ENCODE results near the gene METTL17.
"Not testable (repeated sequence)": the region's sequence is repeated elsewhere in the genome, so short reads cannot be mapped to it uniquely, and the experiment has no call there.

Gene METTL17

DNA sequence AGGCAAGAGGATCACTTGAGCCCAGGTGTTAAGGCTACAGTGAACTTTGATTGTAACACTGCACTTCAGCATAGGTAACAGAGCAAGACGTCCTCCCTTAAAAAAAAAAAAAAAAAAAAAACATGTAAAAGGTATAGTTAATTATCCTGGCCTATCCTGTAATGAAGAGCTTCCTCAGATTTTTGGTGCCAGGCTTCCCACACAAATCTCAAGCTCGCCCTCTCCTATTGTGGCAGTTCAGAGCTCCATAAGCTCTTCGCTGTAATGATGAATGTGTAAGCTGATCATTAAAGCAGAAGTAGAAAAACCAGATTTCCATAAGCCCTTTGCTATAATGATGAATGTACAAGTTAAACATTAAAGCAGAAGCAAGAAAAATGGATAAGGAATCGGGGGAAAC is 7.3 kb downstream of the METTL17 start:
- DNase-seq: no peak

DNA sequence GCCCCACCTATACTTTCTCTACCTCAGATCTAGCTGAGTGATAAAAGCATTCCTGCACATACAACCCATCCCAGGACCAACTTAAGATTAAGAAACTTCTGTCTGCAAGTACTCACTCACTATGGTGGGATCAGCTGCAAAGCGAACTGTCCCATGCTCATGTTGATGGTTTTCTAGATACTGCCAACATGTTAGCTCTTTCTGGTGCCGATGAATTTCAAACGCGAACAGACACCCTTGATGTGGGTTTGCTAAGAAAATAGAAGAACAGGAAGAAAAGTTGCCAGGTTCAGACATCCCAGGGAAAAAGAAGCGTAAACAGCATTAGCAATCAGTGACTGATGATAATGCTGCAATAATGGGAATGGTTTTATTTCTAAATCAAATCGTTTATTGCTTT is 7.8 kb downstream of the METTL17 start:
- DNase-seq: no peak

DNA sequence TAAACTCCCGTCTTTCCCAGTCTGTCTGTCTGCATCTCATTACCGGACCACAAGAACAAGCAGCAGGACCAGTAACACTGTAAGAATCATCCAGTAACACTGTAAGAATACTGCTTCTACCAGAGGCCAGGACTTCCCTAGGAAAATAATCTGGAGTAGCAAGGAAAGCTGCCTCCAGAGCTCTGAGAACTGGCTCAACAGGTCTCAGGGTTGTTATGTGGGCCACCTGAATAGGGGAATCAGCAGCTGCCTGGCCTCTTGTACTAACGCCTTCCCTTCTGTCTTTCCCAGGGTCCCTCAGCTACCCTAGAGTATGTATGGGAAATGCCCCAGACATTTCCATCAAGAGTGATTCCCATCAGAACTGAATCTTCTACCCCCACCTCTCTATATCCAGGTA is 8.4 kb downstream of the METTL17 start:
- DNase-seq: no peak

DNA sequence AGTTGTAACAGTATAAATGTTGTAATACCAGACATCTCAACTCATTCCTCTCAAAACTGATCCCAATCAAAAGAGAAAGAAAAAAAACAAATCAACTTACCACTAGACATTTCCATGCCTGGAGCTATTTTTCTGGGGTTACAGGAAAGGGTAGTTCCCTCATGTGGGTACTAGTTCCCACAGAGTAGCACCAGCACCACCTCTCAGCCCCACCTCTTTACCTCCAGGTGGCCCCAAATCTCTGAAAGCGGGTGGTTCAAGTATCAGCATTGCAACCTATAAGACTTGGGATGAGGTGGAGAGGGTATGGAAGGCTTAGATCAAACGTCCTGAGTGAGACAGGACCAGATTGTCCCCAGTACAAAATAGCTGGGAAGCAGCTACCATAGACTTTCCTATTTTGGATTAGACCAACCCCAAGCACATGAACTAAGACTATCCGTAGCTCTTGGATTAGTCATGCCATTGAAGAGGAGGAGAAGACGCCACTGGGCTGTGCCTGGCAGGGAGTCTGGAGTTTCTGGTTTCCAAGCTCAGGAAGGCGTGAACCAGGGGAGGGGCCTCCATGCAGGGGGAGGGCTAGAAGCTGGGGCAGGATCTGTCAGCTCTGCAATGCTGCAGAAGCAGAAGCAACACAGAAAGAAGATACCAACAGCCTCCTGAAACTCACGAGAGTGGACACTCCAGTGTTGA is 9.0 kb downstream of the METTL17 start, which contains the start of gene SLC39A2:
TSS of gene SLC39A2 (plus strand) at position 620 of the 693 bp plus-strand sequence. CDS start 154 bp downstream, outside the sequence.
- DNase-seq: no peak

DNA sequence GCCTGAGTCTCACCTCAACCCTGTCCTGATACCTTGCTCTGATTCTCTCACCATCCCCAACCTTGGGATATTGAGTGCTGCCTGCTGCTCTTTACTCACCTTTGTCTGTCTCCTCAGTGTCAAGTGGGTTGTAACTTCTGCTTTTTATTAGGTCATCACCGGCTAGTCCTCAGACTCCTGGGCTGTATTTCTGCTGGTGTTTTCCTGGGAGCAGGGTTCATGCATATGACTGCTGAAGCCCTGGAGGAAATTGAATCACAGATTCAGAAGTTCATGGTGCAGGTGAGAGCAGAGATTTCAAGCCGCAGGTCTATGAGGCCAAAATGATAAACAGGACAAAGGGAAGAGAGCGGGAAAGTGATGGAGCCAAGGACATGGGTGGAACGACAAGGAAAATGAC is 9.8 kb downstream of the METTL17 start:
- DNase-seq: no peak

DNA sequence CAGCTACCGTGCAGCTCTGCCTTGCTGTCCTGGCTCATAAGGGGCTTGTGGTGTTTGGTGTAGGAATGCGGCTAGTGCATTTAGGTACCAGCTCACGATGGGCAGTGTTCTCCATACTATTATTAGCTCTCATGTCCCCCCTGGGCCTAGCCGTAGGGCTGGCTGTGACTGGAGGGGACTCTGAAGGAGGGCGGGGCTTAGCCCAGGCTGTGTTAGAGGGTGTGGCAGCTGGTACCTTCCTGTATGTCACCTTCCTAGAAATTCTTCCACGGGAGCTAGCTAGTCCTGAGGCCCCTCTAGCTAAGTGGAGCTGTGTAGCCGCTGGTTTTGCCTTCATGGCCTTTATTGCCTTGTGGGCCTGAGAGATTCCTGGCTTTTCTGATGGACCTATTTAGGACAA is 11.4 kb downstream of the METTL17 start:
- DNase-seq: no peak

DNA sequence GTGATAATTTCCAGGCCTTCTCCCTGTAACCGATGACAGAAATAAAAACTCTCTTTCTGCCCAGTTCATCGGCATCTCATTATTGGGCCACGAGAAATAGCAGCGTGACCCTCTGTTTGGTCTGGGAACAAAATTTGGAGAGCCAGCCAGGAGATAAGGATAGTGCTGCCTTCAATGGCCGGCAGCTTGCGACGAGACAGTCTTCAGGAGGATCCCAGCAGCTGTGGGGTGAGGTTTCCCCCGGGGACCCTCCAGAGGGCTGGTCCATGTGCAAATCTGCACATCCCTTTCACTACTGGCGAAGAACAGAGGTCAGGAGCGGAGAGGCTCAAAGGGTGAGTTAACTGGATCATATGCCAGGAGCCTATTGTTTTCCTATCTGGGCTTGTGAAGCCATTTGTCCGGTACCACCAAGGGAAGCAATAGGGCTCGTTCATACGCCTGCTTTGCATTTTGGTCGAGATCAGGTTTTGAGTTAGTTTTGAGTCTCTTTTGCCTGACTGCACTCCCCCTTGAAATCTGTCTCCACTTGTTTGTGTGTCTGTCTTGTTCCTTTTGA is 14.1 kb downstream of the METTL17 start:
- DNase-seq: no peak

DNA sequence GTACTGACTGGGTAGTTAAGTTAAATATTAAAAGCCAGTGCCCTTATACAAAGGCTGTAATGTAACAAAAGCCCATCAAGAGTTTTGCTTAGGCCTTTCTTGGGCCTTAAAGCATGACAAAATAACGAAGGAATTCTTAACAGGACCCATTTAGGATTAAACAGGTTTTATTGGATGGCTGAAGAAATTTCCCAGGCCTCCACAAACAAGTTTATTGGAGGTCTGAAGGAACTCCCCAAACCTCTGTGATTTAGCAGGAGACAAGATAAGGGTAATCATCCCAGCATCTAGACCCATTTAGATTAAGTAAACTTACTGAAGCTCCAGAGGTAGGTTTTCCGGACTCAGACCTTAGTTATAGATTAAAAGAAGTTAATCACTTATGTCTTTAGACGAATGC is 19.9 kb downstream of the METTL17 start:
- DNase-seq: not testable (repeated sequence)

DNA sequence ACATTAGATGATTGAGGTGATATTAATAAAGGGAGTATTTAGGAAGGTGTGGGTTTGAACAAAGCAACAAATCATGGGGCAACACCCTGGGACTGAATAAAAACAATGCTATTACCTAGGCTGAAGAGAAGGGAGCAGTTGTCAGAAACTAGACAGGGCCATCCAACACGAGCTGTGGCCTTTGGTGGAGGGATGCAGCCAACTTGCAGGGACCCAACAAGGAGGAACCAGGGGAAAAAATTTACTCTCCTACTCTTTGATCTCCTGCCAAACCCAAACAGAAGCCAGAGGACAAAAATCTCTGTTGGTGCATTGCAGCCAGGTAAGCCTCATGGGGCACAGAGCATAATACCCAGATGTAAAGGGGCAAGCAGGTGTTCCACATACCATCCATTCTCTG is 21.4 kb downstream of the METTL17 start:
- DNase-seq: no peak

DNA sequence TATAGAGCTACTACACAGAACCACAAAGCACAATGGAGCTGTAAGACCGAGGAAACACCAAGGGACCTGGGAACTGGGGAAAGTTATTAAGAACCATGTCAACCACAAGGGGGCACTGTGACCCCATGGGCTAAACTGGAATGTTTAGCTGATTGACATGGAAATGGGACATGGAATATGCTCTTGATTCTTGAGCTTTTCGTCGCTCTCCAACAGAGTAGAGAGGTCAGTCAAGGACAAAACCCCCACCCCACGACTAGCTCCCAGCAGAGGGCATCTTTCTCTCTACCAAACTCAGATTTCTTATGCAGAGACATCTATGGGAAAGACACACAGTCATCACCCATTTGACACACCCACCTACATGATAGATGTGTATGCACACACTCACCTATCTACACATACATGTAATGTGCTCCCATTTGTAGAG is 25.0 kb downstream of the METTL17 start:
- peak; percentile 90 for DNase-seq

DNA sequence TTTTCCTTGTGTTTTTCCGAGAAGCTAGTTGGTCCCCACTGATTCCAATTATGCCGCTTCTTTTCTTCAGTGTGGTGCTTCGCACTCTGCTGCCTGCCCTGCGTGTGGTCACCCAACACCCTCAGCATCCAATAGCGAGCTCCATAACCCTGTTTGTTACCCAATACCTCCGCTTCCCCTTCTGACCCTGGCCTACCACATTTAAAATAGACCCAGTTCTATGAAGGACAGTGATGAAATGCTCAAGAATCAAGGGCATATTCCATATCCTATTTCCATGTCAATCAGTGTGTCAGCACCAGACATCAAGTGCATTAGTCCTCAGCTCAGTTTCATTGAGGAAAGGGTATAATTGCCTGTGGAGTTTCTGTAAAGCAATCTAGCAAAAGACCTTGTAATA is 25.5 kb downstream of the METTL17 start:
- DNase-seq: no peak

DNA sequence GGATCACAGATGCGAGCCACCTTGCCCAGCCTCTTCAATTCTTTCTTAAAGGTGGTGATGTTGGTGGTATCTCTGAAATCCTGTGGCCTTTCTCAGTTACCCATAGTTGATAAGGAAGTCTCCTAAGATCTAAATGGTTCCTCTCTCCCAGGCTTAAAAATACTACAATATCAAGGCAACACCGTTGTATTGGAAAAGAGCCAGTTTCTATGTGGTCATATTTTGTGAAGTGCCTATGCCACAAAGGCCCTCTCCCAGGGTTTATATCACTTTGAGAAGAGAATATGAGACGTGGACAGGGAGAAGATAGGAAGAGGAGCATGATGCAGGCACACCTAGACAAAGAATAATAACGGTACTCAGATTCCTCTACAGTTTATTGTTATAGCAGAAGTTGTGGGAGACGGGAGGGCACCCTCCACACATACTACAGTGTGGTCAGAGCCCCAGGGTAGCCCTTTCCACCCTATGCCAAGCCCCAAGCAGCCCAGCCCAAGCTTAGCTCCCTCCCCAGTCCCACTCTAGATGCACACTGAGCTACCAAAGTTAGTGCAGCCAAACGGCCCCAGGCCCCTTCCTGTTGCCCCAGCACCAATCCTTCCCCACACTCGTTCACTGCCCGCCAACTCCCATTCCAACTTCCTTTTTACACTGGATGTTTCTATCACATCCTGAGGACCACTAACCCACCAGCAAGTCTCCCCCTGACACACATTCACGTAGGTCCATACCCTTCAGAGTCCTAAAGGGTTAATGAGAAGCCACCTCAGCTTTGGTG is 26.8 kb downstream of the METTL17 start:
- DNase-seq: no peak

DNA sequence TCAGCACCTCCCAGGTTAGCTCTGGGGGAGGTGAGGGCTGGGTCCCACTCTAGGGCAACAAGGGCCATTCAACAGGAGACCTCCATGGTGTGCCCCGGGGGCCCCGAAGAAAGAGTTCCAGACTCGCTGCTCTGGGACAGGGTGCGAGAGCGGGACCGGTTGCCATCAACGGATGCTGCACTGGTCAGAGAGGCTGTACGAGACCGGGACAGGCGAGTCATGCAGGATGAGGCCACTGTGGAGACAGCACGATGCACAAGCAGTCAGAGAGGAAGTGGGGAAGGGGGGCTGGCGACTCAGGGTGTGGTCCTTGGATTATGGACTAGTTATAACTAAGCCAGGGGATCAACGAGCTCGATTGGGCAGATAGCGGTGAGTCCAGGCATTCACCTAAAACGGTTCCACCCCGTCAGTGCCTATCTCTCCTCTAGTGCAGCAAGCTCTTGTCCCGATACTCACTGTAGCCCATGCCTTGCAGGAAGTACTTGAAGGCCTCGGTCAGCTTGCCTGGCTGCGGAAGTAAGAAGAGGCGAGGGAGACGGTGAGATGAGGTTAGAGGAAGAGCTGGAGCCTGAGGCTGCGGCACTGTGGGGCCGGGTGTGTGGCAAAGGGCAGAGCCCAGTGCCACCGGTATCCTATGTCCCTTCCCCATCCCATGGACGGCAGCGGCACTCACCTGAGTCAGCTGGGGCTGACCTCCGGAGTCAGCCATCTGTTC is 27.9 kb downstream of the METTL17 start:
- DNase-seq: no peak

DNA sequence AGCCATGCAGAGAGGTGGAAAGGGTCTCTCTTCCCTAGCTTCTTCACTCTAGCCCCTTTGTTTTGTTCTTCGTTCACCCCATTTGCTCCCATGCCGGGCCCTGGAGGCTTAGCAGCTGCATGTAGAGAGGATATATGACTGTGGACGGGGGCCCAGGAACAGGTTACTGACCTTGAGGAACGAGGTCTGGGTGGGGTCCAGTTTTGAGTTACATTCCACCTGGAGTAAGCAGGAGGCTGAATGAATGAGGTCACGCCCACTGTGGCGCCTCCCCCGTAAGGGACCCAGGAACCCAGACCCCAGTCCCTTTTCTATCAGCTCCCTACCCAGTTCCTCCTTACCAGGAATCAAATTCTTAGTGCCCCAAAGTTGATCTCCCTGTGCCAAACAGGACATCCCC is 28.5 kb downstream of the METTL17 start:
- no peak for DNase-seq

DNA sequence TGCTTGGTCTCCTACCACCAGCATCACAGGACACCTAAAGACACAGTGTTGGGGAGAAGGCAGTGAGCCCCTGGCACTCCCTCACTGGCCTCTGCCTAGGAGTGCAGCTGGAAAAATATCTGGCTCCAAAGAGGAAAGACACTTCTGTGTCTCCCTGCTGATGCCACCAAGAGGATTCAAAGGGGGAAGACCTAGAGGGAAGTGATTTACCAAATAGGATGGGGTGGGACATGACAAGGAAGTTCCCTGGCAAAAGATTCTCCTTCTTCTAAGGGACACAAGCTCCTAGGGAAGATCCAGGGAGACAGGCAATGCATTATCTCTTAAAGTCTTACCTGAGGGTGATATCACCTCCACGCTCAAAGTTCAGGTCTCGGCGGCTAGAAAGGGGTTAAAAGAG is 29.0 kb downstream of the METTL17 start:
- DNase-seq: no peak

DNA sequence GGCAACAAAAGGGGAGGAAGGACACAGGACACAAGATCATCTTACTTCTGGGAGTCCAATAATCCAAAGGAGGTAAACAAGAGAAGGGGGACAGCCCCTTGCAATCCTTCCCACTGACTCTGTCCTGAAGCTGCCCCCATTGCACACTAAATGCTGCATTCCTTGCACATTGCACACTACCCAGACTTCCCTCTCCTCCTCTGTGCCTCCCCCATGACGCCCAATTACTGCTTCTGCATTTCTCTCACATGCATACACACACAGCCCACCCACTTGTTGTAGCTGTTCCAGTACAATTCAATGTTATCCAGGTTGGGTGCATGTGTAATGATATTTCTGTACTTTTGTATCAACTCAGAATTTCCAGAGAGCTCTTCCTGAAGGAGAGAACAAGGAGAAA is 29.6 kb downstream of the METTL17 start:
- peak; percentile 41 for DNase-seq

DNA sequence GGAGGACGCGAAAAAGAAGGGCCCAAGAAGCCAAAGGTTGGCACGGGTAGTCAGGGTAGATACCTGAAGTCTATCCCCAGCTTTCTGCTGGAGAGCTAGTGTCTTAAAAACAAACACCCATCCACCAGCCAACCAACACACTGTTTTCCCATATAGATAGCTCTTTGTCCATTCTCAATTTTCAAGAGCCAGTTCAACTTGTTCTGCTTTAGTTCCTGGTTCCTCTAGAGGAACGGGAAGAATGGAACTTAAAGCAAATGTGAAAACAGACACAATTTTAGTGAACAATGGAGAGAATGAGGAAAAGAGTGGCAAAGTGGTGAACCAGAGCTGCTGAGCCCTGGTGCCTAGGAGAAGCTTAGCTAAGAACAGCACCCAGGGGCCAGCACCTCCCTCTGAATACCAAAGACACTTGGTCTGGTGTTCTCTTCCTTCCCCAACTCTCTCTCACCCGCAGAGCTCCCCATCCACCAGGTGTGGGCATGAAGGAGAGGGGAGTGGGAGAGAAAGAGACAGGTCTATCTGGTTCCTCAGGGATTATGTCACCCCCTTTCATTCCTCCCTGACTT is 31.3 kb downstream of the METTL17 start:
- no peak for DNase-seq

DNA sequence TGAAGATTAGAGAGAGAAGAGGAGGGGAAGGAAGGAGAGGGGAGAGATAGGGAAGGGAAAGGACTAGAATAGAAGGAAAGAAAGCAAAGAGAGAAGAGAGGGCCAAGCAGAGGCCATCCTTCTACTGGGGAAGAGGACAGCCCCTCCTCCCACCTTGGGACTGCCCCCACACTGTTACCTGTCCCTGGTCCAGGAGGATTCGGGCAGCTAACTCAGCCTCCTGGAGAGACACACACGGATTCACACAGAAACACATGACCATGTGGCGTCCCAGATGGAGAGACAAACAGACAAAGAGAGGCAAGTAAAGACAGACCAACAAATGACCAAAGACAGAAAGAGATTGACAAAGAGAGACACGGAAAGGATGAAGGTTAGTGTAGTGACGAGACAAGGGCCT is 32.9 kb downstream of the METTL17 start:
- DNase-seq: no peak

DNA sequence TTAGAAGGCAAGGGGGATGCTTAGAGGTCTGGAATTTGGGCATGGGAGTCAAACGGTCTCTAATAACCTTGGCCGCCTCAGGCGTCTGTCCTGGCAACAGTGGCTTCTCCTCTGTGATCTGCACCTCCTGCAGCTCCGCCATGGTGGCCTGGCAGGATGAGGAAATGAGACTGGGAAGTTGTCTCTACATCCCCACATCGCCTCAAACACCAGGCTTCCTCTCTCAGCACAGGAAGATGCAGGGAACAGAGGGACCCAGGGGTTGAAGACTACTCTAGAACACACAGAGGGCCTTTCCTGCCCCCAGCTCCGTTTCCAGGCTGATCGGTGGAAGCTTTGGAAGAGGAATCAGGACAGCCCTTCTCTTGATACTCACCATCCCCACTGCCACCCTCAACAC is 33.4 kb downstream of the METTL17 start:
- DNase-seq: peak; percentile 42

DNA sequence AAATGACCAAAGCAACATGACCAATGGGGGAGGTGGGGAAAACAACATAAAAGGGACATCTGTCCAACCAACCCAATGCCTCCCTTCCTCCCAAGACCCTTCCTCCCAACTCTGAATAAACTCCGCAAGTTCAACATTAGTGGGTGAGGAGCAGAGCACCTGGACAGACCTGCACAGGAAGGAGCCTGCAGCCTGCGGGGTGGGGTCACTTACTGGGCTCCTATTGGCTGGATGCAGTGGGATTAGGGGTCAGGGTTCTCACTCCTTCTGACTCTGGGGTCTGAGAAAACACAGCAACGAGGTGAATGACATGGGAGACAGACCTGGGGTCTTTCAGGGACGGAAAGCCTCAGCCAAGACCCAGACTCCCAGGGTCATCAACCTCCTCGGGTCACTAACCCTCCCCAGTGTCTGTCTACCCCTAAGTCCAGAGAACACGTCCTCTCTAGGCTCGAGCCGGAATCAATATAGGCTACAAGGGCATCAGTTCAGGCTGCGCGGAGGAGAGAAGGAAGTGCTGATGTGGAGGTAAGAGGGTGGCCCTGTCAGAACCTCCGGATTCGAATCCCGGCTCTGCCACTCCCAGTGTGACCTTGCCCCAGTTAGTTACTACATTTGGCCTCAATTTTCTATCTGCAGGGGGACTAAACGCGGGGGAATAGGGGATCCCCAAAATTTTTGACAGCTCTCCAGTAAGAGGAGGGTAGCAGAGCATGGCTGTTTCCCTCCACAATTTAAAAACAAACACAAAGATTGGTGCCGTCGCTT is 34.2 kb downstream of the METTL17 start:
- DNase-seq: no peak

DNA sequence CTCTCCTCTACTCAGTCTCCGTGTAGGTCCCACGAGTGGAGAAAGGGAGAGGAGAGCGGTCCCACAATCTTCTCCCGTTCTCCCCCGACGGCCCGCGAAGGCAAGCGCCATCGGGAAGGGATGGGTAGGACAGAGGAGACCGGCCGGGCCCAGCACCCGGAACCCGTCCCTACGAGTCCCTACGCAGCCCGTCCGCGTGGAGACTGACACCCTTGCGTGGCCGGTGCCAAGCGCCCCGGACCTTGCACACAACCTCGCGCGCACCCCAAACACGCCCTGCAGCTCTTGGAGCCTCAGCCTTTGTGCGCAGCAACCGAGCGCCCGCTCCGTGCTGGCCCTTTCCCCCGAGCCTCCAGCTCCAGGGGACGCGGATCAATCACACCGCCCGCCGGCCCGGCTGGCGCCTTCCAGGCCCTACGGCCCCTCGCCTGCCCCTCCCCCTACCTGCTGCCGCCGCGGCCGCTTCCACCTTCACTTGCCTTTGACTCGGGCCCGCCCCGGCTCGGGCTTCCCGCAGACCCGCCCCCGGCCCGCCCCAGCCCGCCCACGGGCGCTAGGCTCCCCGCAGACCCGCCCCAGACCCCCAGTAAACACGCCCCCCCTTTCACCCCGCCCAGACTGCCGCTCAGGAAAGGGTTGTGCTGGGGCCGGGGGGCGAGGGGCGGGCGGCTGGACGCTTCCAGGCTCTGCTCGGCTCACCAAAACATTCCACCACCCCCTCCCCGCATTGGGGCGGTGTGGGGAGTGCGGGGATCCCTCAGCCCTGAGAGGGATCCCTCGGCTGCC is 35.0 kb downstream of the METTL17 start, which contains the start of gene NDRG2:
TSS of gene NDRG2 (minus strand) at position 477 of the 786 bp plus-strand sequence. CDS start 1,746 bp downstream, outside the sequence.
- DNase-seq: no peak

Data from suppressor macrophage treated with lipopolysaccharide for 4 hours (primary cell).